DMS79 (cell line): Measurements from ENCODE around the gene SLC13A3.

Source experiments
- DNase-seq: peaks from one replicate; lab custom pipeline; 2025; lab: John Stamatoyannopoulos, UW

SLC13A3 gene

GRCh38 chr20:46555370-46555956 is 95.8 kb downstream of the SLC13A3 start:
- DNase-seq, result no peak

GRCh38 chr20:46554828-46555227 is 96.4 kb downstream of the SLC13A3 start:
- DNase-seq, result no peak

GRCh38 chr20:46553926-46554325 is 97.3 kb downstream of the SLC13A3 start:
- no peak for DNase-seq

GRCh38 chr20:46552460-46553420 is 98.5 kb downstream of the SLC13A3 start:
- no peak for DNase-seq

- DNase-seq, result no peak
Measured at GRCh38 chr20:46551522-46552381, 99.5 kb downstream of the SLC13A3 start.

- DNase-seq, result no peak
Measured at GRCh38 chr20:46550461-46550860, 100.8 kb downstream of the SLC13A3 start, which contains the start of gene OCSTAMP. Gene OCSTAMP, minus strand, starts transcription at chr20:46550654. Its CDS starts 94 bp downstream, at chr20:46550560.

GRCh38 chr20:46549188-46549972 is 101.9 kb downstream of the SLC13A3 start:
- no peak for DNase-seq

- DNase-seq, result no peak
Measured at GRCh38 chr20:46548688-46549087, 102.6 kb downstream of the SLC13A3 start.

GRCh38 chr20:46547995-46548394 is 103.3 kb downstream of the SLC13A3 start:
- no peak for DNase-seq

GRCh38 chr20:46546936-46547335 is 104.3 kb downstream of the SLC13A3 start:
- DNase-seq, result no peak

GRCh38 chr20:46546298-46546697 is 105.0 kb downstream of the SLC13A3 start:
- DNase-seq, result no peak

- no peak for DNase-seq
Measured at GRCh38 chr20:46545827-46546138, 105.5 kb downstream of the SLC13A3 start.

- DNase-seq, result no peak
Measured at GRCh38 chr20:46545077-46545826, 106.0 kb downstream of the SLC13A3 start.

- DNase-seq, result no peak
Measured at GRCh38 chr20:46544576-46544975, 106.7 kb downstream of the SLC13A3 start.

- no peak for DNase-seq
Measured at GRCh38 chr20:46543959-46544358, 107.3 kb downstream of the SLC13A3 start.

- no peak for DNase-seq
Measured at GRCh38 chr20:46543033-46543432, 108.2 kb downstream of the SLC13A3 start.

- no peak for DNase-seq
Measured at GRCh38 chr20:46541229-46541935, 109.9 kb downstream of the SLC13A3 start.

- no peak for DNase-seq
Measured at GRCh38 chr20:46539113-46539512, 112.1 kb downstream of the SLC13A3 start.

GRCh38 chr20:46530640-46531039 is 120.6 kb downstream of the SLC13A3 start:
- no peak for DNase-seq

- no peak for DNase-seq
Measured at GRCh38 chr20:46523696-46524328, 127.4 kb downstream of the SLC13A3 start.
